ENCODE measurements around the gene NQO1. TPM values are rescaled to one million over a fixed set of nuclear protein-coding genes. Genes with fewer than 3 reads are reported as not detected.

The NQO1 gene
- polyA plus RNA-seq, 1 of the 3 experiments (the other 2 are of a cell fraction): 152 TPM

DNA sequence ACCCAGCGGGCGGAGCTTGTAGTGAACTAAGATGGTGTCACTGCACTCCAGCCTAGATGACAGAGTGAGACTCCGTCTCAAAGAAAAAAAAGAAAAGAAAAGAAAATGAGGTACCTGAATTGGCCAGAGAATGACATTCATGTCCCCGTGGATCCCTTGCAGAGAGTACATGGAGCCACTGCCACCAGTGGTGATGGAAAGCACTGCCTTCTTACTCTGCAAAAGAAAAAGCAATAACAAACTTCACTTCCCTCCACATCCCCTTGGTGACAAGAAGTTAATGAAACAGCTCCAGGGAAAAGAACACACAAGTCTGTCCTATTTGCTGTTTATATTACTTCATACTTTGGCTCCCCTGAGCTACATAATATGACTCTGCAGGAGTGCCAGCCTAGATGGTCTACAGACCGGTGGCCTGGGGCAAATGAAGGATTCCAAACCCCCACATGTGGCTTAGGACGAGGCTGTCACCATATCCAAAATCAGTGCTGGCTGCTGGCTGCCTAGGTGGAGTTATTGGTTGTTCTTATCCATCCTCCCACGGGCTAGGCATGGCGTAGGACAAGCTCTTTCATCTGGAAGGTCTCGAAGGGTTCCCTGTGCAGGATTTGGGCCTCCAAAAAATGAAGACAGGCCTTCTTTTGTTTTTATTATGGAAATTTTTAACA lies 13.3 kb downstream of the NQO1 start:
- POLR2A ChIA-PET: no interaction called here

More for the DNA sequence above, 13.3 kb downstream of the NQO1 start:
- Histone ChIP-seq H3K4me1 (ENCODE audit: control insufficient read depth in 1 of 2, insufficient read depth in 2 of 2, low read depth in 1 of 2, low read length in 1 of 2) (no peaks in the 10 kb centered on the region), H3K27ac (ENCODE audit: low read depth in 2 of 2, low read length in 1 of 2) (no peak overlapping the region), H3K79me2 (ENCODE audit: insufficient read depth) (no peaks in the 10 kb centered on the region), H2AFZ (ENCODE audit: low read depth) (no peak overlapping the region), H3F3A (replicated peaks; ENCODE audit: insufficient read depth) (peaks cover 25% of the 10 kb centered on the region), H3K36me3 (replicated peaks in 1 of 2; ENCODE audit: control insufficient read depth in 1 of 2, insufficient read depth in 2 of 2, low read length in 1 of 2) (peaks cover 31 to 38% of the 10 kb centered on the region in 2 experiments), H3K4me3 (ENCODE audit: low read depth in 2 of 2, low read length in 1 of 2) (no peak overlapping the region), H3K27me3 (ENCODE audit: insufficient read depth) (no peaks in the 10 kb centered on the region), H3K4me2 (no peak overlapping the region), H3K9ac (no peak overlapping the region), H4K20me1 (ENCODE audit: insufficient read depth) (no peaks in the 10 kb centered on the region), H3K9me2 (no peaks in the 10 kb centered on the region), H3K9me3 (no peaks in the 10 kb centered on the region)
- no peak for TF ChIP-seq CHD2 (IDR thresholded peaks at IDR 0.05; ENCODE audit: low read length, partially characterized antibody)
- TF ChIP-seq POLR2AphosphoS5 (IDR thresholded peaks at IDR 0.05; ENCODE audit: low read depth, low read length): no peak
- no peak for TF ChIP-seq EP300 (IDR thresholded peaks at IDR 0.05; ENCODE audit: borderline replicate concordance in 1 of 2, low read depth in 1 of 2, low read length in 1 of 2)
- TF ChIP-seq SMC3 (IDR thresholded peaks at IDR 0.05; ENCODE audit: low read depth, low read length): no peak
- no peak for TF ChIP-seq SIN3A (IDR thresholded peaks at IDR 0.05; ENCODE audit: borderline replicate concordance, low read depth, low read length)
- TF ChIP-seq, protein P1, sequence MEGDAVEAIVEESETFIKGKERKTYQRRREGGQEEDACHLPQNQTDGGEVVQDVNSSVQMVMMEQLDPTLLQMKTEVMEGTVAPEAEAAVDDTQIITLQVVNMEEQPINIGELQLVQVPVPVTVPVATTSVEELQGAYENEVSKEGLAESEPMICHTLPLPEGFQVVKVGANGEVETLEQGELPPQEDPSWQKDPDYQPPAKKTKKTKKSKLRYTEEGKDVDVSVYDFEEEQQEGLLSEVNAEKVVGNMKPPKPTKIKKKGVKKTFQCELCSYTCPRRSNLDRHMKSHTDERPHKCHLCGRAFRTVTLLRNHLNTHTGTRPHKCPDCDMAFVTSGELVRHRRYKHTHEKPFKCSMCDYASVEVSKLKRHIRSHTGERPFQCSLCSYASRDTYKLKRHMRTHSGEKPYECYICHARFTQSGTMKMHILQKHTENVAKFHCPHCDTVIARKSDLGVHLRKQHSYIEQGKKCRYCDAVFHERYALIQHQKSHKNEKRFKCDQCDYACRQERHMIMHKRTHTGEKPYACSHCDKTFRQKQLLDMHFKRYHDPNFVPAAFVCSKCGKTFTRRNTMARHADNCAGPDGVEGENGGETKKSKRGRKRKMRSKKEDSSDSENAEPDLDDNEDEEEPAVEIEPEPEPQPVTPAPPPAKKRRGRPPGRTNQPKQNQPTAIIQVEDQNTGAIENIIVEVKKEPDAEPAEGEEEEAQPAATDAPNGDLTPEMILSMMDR (IDR thresholded peaks at IDR 0.05): no peak
- no peak for TF ChIP-seq RAD21 (IDR thresholded peaks at IDR 0.05; ENCODE audit: low read length)
- TF ChIP-seq, protein P2, sequence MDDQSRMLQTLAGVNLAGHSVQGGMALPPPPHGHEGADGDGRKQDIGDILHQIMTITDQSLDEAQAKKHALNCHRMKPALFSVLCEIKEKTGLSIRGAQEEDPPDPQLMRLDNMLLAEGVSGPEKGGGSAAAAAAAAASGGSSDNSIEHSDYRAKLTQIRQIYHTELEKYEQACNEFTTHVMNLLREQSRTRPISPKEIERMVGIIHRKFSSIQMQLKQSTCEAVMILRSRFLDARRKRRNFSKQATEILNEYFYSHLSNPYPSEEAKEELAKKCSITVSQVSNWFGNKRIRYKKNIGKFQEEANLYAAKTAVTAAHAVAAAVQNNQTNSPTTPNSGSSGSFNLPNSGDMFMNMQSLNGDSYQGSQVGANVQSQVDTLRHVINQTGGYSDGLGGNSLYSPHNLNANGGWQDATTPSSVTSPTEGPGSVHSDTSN (IDR thresholded peaks at IDR 0.05): no peak
- TF ChIP-seq, protein P3, sequence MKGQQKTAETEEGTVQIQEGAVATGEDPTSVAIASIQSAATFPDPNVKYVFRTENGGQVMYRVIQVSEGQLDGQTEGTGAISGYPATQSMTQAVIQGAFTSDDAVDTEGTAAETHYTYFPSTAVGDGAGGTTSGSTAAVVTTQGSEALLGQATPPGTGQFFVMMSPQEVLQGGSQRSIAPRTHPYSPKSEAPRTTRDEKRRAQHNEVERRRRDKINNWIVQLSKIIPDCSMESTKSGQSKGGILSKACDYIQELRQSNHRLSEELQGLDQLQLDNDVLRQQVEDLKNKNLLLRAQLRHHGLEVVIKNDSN (IDR thresholded peaks at IDR 0.05; ENCODE audit: borderline replicate concordance, low read depth): no peak
- no peak for TF ChIP-seq EZH2phosphoT487 (IDR thresholded peaks at IDR 0.05; ENCODE audit: borderline replicate concordance, low read depth)
- no peak for TF ChIP-seq JUND (IDR thresholded peaks at IDR 0.05)
- TF ChIP-seq, protein P4, sequence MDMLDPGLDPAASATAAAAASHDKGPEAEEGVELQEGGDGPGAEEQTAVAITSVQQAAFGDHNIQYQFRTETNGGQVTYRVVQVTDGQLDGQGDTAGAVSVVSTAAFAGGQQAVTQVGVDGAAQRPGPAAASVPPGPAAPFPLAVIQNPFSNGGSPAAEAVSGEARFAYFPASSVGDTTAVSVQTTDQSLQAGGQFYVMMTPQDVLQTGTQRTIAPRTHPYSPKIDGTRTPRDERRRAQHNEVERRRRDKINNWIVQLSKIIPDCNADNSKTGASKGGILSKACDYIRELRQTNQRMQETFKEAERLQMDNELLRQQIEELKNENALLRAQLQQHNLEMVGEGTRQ (IDR thresholded peaks at IDR 0.05; ENCODE audit: borderline replicate concordance, low read depth, low read length): no peak
- TF ChIP-seq RXRA (IDR thresholded peaks at IDR 0.05; ENCODE audit: borderline replicate concordance, low read depth): no peak
- no peak for TF ChIP-seq FOSL2 (IDR thresholded peaks at IDR 0.05; ENCODE audit: borderline replicate concordance, low read depth)
- TF ChIP-seq, protein P5, sequence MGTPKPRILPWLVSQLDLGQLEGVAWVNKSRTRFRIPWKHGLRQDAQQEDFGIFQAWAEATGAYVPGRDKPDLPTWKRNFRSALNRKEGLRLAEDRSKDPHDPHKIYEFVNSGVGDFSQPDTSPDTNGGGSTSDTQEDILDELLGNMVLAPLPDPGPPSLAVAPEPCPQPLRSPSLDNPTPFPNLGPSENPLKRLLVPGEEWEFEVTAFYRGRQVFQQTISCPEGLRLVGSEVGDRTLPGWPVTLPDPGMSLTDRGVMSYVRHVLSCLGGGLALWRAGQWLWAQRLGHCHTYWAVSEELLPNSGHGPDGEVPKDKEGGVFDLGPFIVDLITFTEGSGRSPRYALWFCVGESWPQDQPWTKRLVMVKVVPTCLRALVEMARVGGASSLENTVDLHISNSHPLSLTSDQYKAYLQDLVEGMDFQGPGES (IDR thresholded peaks at IDR 0.05; ENCODE audit: low read depth, low read length): no peak
- TF ChIP-seq ELF1 (IDR thresholded peaks at IDR 0.05): no peak
- TF ChIP-seq TEAD4 (IDR thresholded peaks at IDR 0.05; ENCODE audit: borderline replicate concordance, insufficient read depth): no peak
- 94% methylated on average over 8 of the region's 9 CpGs for WGBS (ENCODE audit: low lambda C conversion rate)
- CTCF ChIA-PET: interaction anchor here (0.7 to 6.1 kb wide), 4 partner anchors 43 to 539 kb away, joined by 3 to 67 read pairs (median 4); partner anchors contain the start of gene NOB1
- no peak for DNase-seq
